SU-DHL-6 (cell line): ENCODE measurements around the gene SPRED1.

ENCODE experiments used
- EZH2phosphoT487 ChIP-seq: fragments of 200-600 bp; sonication (generic), shearing (Covaris generic); conservative IDR thresholded peaks from 2 replicates; pipeline ENCODE4 v1.6.1; 2018; ENCODE audit warnings: mild to moderate bottlenecking, antibody characterized with exemption, low read length, moderate library complexity, mixed read lengths
- TF ChIP-seq, protein P1 (sequence below): fragments of 200-600 bp; sonication (generic); IDR thresholded peaks from one replicate; pipeline ENCODE4 v1.5.1; 2017; ENCODE audit warnings: antibody characterized with exemption, mild to moderate bottlenecking, low read length, moderate library complexity; ENCODE audit not compliant: insufficient read depth, poor library complexity, severe bottlenecking

DNA sequence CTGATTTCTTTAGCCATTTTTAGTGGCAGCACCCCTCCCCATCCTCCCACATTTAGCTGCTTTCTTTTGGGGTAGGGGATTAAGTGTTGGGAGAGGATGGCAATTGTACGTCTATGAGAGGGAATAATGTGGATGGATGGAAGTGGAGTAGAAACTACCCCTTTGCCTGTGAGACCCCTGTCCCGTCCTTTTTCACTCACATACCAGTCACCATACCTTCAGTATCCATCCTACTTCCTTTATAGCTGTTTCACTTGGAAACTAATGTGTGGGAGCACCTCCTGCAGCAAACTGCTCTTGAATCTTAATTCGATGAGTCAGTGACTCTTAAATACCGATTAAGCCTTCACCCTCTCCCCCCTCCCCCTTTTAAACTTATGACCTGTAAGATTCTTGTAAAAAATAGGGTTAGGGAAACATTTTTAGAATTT is 730 bp downstream of the SPRED1 start:
- TF ChIP-seq, protein P1, sequence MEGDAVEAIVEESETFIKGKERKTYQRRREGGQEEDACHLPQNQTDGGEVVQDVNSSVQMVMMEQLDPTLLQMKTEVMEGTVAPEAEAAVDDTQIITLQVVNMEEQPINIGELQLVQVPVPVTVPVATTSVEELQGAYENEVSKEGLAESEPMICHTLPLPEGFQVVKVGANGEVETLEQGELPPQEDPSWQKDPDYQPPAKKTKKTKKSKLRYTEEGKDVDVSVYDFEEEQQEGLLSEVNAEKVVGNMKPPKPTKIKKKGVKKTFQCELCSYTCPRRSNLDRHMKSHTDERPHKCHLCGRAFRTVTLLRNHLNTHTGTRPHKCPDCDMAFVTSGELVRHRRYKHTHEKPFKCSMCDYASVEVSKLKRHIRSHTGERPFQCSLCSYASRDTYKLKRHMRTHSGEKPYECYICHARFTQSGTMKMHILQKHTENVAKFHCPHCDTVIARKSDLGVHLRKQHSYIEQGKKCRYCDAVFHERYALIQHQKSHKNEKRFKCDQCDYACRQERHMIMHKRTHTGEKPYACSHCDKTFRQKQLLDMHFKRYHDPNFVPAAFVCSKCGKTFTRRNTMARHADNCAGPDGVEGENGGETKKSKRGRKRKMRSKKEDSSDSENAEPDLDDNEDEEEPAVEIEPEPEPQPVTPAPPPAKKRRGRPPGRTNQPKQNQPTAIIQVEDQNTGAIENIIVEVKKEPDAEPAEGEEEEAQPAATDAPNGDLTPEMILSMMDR: no peak
- no peak for TF ChIP-seq EZH2phosphoT487
